Right cardiac atrium (tissue), 5 donors: ENCODE results near the gene SRP9. TPM values are rescaled to one million over a fixed set of nuclear protein-coding genes. Genes with fewer than 3 reads are reported as not detected.
"Not testable (repeated sequence)": the region's sequence is repeated elsewhere in the genome, so short reads cannot be mapped to it uniquely, and the experiment has no call there.

Source experiments
- ATAC-seq, 2 donors: fragments of 200-7000 bp; cut with Tn5 transposase; one replicate each; pipeline versions ENCODE4 v1.8.0 to v1.9.1; 2020; ENCODE audit warnings: moderate library complexity in 2 of 2, mild to moderate bottlenecking in 1 of 2
- DNase-seq, 3 donors: peaks; one replicate each; pipeline ENCODE4 v3.0.0-alpha.2; 2020
- H3K27ac ChIP-seq: one replicate; pipeline ENCODE4 v1.5.1; 2013; ENCODE audit warnings: mild to moderate bottlenecking, low read length, control low read depth, moderate library complexity
- H3K27me3 ChIP-seq: one replicate; pipeline ENCODE4 v1.6.1; 2013; ENCODE audit not compliant: control insufficient read depth, insufficient read depth
- H3K4me1 ChIP-seq: one replicate; pipeline ENCODE4 v1.6.1; 2013; ENCODE audit warnings: low read length; ENCODE audit not compliant: control insufficient read depth, insufficient read depth
- H3K4me3 ChIP-seq: one replicate; pipeline ENCODE4 v1.5.1; 2013; ENCODE audit warnings: low read length, control low read depth
- H3K9me3 ChIP-seq: one replicate; pipeline ENCODE4 v1.6.1; 2013; ENCODE audit warnings: low read length; ENCODE audit not compliant: control insufficient read depth
- WGBS: extraction: QIAGEN DNeasy Blood & Tissue Kit; methylation state at CpG from one replicate; pipeline ENCODE4 v1.1.7; 2013; 5-methylcytosine and 5-hydroxymethylcytosine counted together
- intact Hi-C, 4 donors: fragments of 100-400 bp; cut with DNase I; formaldehyde crosslinking; loops; one replicate each; pipeline versions ENCODE4 v1.11.0 to v1.14.0; 2022 to 2023
- polyA plus RNA-seq: library from polyadenylated mRNA; stranded (reverse); fragments of 200-250 nt; gene quantifications from one replicate; pipeline ENCODE4 v1.2.3, GENCODE V29; 2013
- total RNA-seq, 4 donors: library from RNA; stranded (reverse); fragmentation: NEBNext Ultra II Directional; extraction: Animal tissue kit (Norgen Biotek cat#: 25700); gene quantifications; one replicate each; pipeline ENCODE4 v1.2.1, GENCODE V29; 2021
- donor health status: healthy with polysubstance abuse.
- donor health status: DM: no; HTN: yes; CAD: no.
- donor health status: DM: no; HTN: no; CAD: no.
- donor health status: DM: no; HTN: yes; CAD: no; lungs with severe emphysema.
- donor health status: DM: yes; HTN: yes; CAD: no.

SRP9 gene
- total and polyA plus RNA-seq, 5 donors: 193 to 259 (median 229) TPM

- no peaks in the 10 kb centered on the region for H3K27me3 ChIP-seq
- no peak overlapping the region for H3K4me3 ChIP-seq
- H3K9me3 ChIP-seq: no peaks in the 10 kb centered on the region
- H3K27ac ChIP-seq: no peak overlapping the region
- intact Hi-C loops: loop anchor here in 3 of 4 donors (5.0 to 10.0 kb wide), 5 partner anchors 69 to 304 kb away; no protein-coding TSS in a partner anchor
- peaks cover 1% of the 10 kb centered on the region for H3K4me1 ChIP-seq
- ATAC-seq: no peak
- DNase-seq: no peak
- 92% methylated on average over 4 of the region's 4 CpGs for WGBS
Measured at GRCh38 chr1:225776294-225776693, 1.3 kb upstream of the SRP9 start.

GRCh38 chr1:225777058-225777582, 506 bp upstream of the SRP9 start:
- Histone ChIP-seq H3K9me3 (no peaks in the 10 kb centered on the region), H3K27ac (peak overlapping the region; percentile 84), H3K4me3 (peak overlapping the region; percentile 43), H3K27me3 (no peaks in the 10 kb centered on the region), H3K4me1 (peaks cover 1% of the 10 kb centered on the region)
- WGBS: 21% methylated on average over 18 of the region's 18 CpGs
- ATAC-seq: peak in 1 of 2 donors; percentile 1
- DNase-seq: no peak
- intact Hi-C loops: loop anchor here in 3 of 4 donors (5.0 to 10.0 kb wide), 5 partner anchors 68 to 305 kb away; no protein-coding TSS in a partner anchor

- Histone ChIP-seq H3K9me3 (no peaks in the 10 kb centered on the region), H3K4me1 (peaks cover 1% of the 10 kb centered on the region), H3K27ac (peak overlapping the region; percentile 97), H3K4me3 (peak overlapping the region; percentile 81), H3K27me3 (no peaks in the 10 kb centered on the region)
- DNase-seq: no peak
- under 1% methylated on average over 3 of the region's 3 CpGs for WGBS
- no peak for ATAC-seq
- intact Hi-C loops: loop anchor here in 3 of 4 donors (5.0 to 10.0 kb wide), 5 partner anchors 66 to 306 kb away; no protein-coding TSS in a partner anchor
Measured at GRCh38 chr1:225778337-225778669, 677 bp downstream of the SRP9 start.

GRCh38 chr1:225779165-225779564, 1.5 kb downstream of the SRP9 start:
- 45% methylated on average over 13 of the region's 13 CpGs for WGBS
- DNase-seq, H3K4me1 ChIP-seq, ATAC-seq, H3K9me3 ChIP-seq, H3K27ac ChIP-seq, H3K27me3 ChIP-seq: not testable (repeated sequence)
- intact Hi-C loops: loop anchor here in 3 of 4 donors (5.0 to 10.0 kb wide), 5 partner anchors 66 to 307 kb away; no protein-coding TSS in a partner anchor
- H3K4me3 ChIP-seq: peak overlapping the region; percentile 81

- no peaks in the 10 kb centered on the region for H3K27me3 ChIP-seq
- no peak overlapping the region for H3K4me3 ChIP-seq
- H3K27ac ChIP-seq: no peak overlapping the region
- intact Hi-C loops: no loop called here
- DNase-seq: no peak
- no peaks in the 10 kb centered on the region for H3K9me3 ChIP-seq
- peaks cover 1% of the 10 kb centered on the region for H3K4me1 ChIP-seq
- 95% methylated on average over 5 of the region's 5 CpGs for WGBS
- no peak for ATAC-seq
Measured at GRCh38 chr1:225780134-225780533, 2.5 kb downstream of the SRP9 start.

GRCh38 chr1:225780630-225781029, 3.0 kb downstream of the SRP9 start:
- intact Hi-C loops: no loop called here
- WGBS: 90% methylated on average over 1 of the region's 1 CpG
- Histone ChIP-seq H3K4me3 (no peak overlapping the region), H3K4me1 (peaks cover 1% of the 10 kb centered on the region), H3K27ac (no peak overlapping the region), H3K27me3 (no peaks in the 10 kb centered on the region), H3K9me3 (no peaks in the 10 kb centered on the region)
- no peak for ATAC-seq
- DNase-seq: no peak

GRCh38 chr1:225789142-225789541, 11.5 kb downstream of the SRP9 start:
- H3K4me1 ChIP-seq, intact Hi-C loops, H3K4me3 ChIP-seq, H3K27ac ChIP-seq, H3K9me3 ChIP-seq, DNase-seq, H3K27me3 ChIP-seq, ATAC-seq: not testable (repeated sequence)
- WGBS: 74% methylated on average over 3 of the region's 3 CpGs

- no peak for ATAC-seq
- intact Hi-C loops: loop anchor here in 1 of 4 donors (10.0 kb wide), 1 partner anchor 110 kb away; no protein-coding TSS in a partner anchor
- no peak for DNase-seq
- Histone ChIP-seq H3K27ac (no peak overlapping the region), H3K27me3 (no peaks in the 10 kb centered on the region), H3K4me1 (no peaks in the 10 kb centered on the region), H3K9me3 (no peaks in the 10 kb centered on the region), H3K4me3 (no peak overlapping the region)
- 97% methylated on average over 4 of the region's 4 CpGs for WGBS
Measured at GRCh38 chr1:225794954-225795353, 17.3 kb downstream of the SRP9 start.

GRCh38 chr1:225796097-225796496, 18.5 kb downstream of the SRP9 start:
- DNase-seq: not testable (repeated sequence)
- intact Hi-C loops: loop anchor here in 1 of 4 donors (10.0 kb wide), 1 partner anchor 109 kb away; no protein-coding TSS in a partner anchor

GRCh38 chr1:225801146-225801545, 23.5 kb downstream of the SRP9 start:
- WGBS: 95% methylated on average over 7 of the region's 7 CpGs
- H3K27ac ChIP-seq, H3K27me3 ChIP-seq, H3K4me3 ChIP-seq, H3K4me1 ChIP-seq, H3K9me3 ChIP-seq, intact Hi-C loops, ATAC-seq: not testable (repeated sequence)
- peak in 1 of 3 donors; percentile 25 for DNase-seq

More at GRCh38 chr1:225796097-225796496, 18.5 kb downstream of the SRP9 start:
- H3K9me3 ChIP-seq, H3K27ac ChIP-seq, H3K4me1 ChIP-seq, ATAC-seq, H3K4me3 ChIP-seq, H3K27me3 ChIP-seq: not testable (repeated sequence)
- 97% methylated on average over 18 of the region's 18 CpGs for WGBS

GRCh38 chr1:225806249-225806648, 28.6 kb downstream of the SRP9 start:
- Histone ChIP-seq H3K27me3 (no peaks in the 10 kb centered on the region), H3K4me3 (no peak overlapping the region), H3K27ac (no peak overlapping the region), H3K4me1 (no peaks in the 10 kb centered on the region), H3K9me3 (no peaks in the 10 kb centered on the region)
- 96% methylated on average over 1 of the region's 1 CpG for WGBS
- ATAC-seq: no peak
- no peak for DNase-seq
- intact Hi-C loops: no loop called here
